Aorta (tissue), 5 donors: ENCODE measurements around the gene F8A1. TPM values are rescaled to one million over a fixed set of nuclear protein-coding genes. Genes with fewer than 3 reads are reported as not detected.
A peak's percentile ranks its signal among the peaks of the same experiment; 100 is the strongest.
"Not testable (repeated sequence)": the region's sequence is repeated elsewhere in the genome, so short reads cannot be mapped to it uniquely, and the experiment has no call there.

Experiments
- ATAC-seq: fragments of 200-7000 bp; cut with Tn5 transposase; one replicate; pipeline ENCODE4 v1.9.1; 2022; ENCODE audit warnings: moderate library complexity; ENCODE audit not compliant: low FRiP score
- DNase-seq, 2 donors: peaks; one replicate each; pipeline ENCODE4 v3.0.0-alpha.2; 2020
- H3K27ac ChIP-seq, 2 donors: one replicate each; pipeline ENCODE4 v1.5.1; 2013; ENCODE audit warnings: low read length in 2 of 2, mild to moderate bottlenecking in 2 of 2, moderate library complexity in 2 of 2, control low read depth in 1 of 2, inconsistent platforms in 1 of 2, low read depth in 1 of 2
- H3K27me3 ChIP-seq, 2 donors: one replicate each; pipeline ENCODE4 v1.6.1; 2013; ENCODE audit warnings: control low read depth in 1 of 2, low read length in 1 of 2, mild to moderate bottlenecking in 1 of 2, moderate library complexity in 1 of 2; ENCODE audit not compliant: insufficient read depth in 2 of 2, control insufficient read depth in 1 of 2
- H3K36me3 ChIP-seq, 2 donors: one replicate each; pipeline ENCODE4 v1.6.1; 2013; ENCODE audit warnings: control low read depth in 1 of 2, low read length in 1 of 2, mild to moderate bottlenecking in 1 of 2; ENCODE audit not compliant: insufficient read depth in 2 of 2, control insufficient read depth in 1 of 2
- H3K4me1 ChIP-seq, 2 donors: one replicate each; pipeline ENCODE4 v1.6.1; 2013; ENCODE audit warnings: low read length in 2 of 2, control low read depth in 1 of 2, mild to moderate bottlenecking in 1 of 2, moderate library complexity in 1 of 2; ENCODE audit not compliant: insufficient read depth in 2 of 2, control insufficient read depth in 1 of 2
- H3K4me3 ChIP-seq, 2 donors: one replicate each; pipeline ENCODE4 v1.5.1; 2013; ENCODE audit warnings: low read length in 2 of 2, control low read depth in 1 of 2, mild to moderate bottlenecking in 1 of 2
- H3K9me3 ChIP-seq: one replicate; pipeline ENCODE4 v1.6.1; 2013; ENCODE audit warnings: mild to moderate bottlenecking, low read length; ENCODE audit not compliant: control insufficient read depth
- WGBS, 2 donors: extraction: QIAGEN DNeasy Blood & Tissue Kit; methylation state at CpG; one replicate each; pipeline ENCODE4 v1.1.7; 2013; 5-methylcytosine and 5-hydroxymethylcytosine counted together
- intact Hi-C, 2 donors: fragments of 100-400 bp; cut with DNase I; formaldehyde crosslinking; loops; one replicate each; pipeline versions ENCODE4 v1.14.2 to v1.15.0; 2022
- long read RNA-seq, 2 donors: library from polyadenylated mRNA; unstranded; transcript quantifications; one replicate each; pipeline ENCODE4 v2.0.0, GENCODE V29; 2020 to 2021
- polyA plus RNA-seq, 2 donors: library from polyadenylated mRNA; stranded (reverse); fragments of 200-250 nt; gene quantifications; one replicate each; pipeline ENCODE4 v1.2.3, GENCODE V29; 2013
- total RNA-seq, 2 donors: library from RNA; stranded (reverse); fragmentation: NEBNext Ultra II Directional; extraction: Animal tissue kit (Norgen Biotek cat#: 25700); gene quantifications; one replicate each; pipeline ENCODE4 v1.2.1, GENCODE V29; 2021
- donor health status: healthy with polysubstance abuse.
- donor health status: Bipolar disorder and iron deficiency.
- donor health status: DM: no; HTN: no; CAD: no.
- donor health status: DM: no; HTN: no; CAD: no.
- donor health status: DM: yes; HTN: yes; CAD: no.

The F8A1 gene
- 10 to 100 TPM; 16.7 to 24.6 TPM for total RNA-seq
- 10 to 100 TPM; 14.7 to 15.5 TPM for polyA plus RNA-seq
- long read RNA-seq, donor 1, partial matches to known transcripts, result 0 of 1 reads
- long read RNA-seq, donor 1, other reads (novel, unspliced or antisense), result 0 of 1 reads
- long read RNA-seq, donor 2, transcript F8A1-201 (1 exons, 1,713 nt), result major isoform, 70 of 70 reads
- long read RNA-seq, donor 2, partial matches to known transcripts, result 0 of 70 reads
- long read RNA-seq, donor 2, other reads (novel, unspliced or antisense), result 0 of 70 reads

DNA sequence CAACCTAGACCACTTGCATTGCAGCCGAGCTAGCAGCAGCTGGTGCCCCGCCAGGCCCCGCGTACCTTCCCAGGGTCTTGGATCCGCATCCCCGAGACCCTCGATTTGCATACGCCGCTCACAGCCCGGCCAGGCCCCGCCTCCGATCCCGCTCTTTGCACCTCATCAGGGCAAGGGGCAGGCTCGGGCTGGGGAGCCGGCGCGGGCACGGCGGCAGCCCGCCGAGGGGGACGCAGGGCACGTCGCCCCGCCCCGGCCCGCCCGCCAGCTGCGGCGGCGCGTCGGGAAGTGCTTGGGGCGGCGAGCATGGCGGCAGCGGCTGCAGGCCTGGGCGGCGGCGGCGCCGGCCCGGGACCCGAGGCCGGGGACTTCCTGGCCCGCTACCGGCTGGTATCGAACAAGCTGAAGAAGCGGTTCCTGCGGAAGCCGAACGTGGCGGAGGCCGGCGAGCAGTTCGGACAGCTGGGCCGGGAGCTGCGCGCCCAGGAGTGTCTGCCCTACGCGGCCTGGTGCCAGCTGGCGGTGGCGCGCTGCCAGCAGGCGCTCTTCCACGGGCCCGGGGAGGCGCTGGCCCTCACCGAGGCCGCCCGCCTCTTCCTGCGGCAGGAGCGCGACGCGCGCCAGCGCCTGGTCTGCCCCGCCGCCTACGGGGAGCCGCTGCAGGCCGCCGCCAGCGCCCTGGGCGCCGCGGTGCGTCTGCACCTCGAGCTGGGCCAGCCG, at the start of gene F8A1:
TSS of gene F8A1 (plus strand) at position 287 of the 720 bp plus-strand sequence. CDS start at position 307, 20 bp downstream.
- DNase-seq (peak in 1 of 2 donors; percentile 53), ATAC-seq (peak; percentile 67)
- H3K27ac ChIP-seq, H3K4me1 ChIP-seq, H3K9me3 ChIP-seq, H3K36me3 ChIP-seq, intact Hi-C loops, H3K4me3 ChIP-seq, H3K27me3 ChIP-seq: not testable (repeated sequence)
- 0 to 20% methylated on average over 1 to 18 of the region's 91 CpGs for WGBS, 2 donors

DNA sequence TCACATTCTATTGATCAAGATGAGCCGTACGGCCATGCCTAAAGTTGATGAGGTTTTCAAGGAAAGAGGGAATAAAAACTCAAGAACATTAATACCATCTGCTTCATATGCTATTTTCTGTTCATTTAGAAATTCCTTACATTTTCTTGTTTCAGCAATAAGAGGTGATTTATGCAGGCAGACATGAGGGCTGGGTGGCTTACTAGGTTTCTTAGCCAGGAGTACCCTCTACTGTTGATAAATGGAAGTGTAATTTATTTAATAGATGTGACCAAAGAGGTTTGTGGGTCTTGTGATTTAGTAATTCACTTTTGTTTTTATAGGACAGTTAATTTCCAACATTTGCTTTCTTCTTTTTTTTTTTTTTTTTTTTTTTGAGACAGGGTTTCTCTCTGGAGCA, 45.3 kb upstream of the F8A1 start:
- no peak overlapping the region for H3K27ac ChIP-seq
- no peaks in the 10 kb centered on the region for H3K4me1 ChIP-seq
- H3K9me3 ChIP-seq, result no peaks in the 10 kb centered on the region
- H3K4me3 ChIP-seq, result no peak overlapping the region
- H3K27me3 ChIP-seq, result no peaks in the 10 kb centered on the region
- WGBS, 2 donors, result 46 to 51% methylated on average over 2 of the region's 2 CpGs
- ATAC-seq (no peak), DNase-seq (no peak)
- intact Hi-C loops, result no loop called here
- H3K36me3 ChIP-seq, result no peaks in the 10 kb centered on the region

DNA sequence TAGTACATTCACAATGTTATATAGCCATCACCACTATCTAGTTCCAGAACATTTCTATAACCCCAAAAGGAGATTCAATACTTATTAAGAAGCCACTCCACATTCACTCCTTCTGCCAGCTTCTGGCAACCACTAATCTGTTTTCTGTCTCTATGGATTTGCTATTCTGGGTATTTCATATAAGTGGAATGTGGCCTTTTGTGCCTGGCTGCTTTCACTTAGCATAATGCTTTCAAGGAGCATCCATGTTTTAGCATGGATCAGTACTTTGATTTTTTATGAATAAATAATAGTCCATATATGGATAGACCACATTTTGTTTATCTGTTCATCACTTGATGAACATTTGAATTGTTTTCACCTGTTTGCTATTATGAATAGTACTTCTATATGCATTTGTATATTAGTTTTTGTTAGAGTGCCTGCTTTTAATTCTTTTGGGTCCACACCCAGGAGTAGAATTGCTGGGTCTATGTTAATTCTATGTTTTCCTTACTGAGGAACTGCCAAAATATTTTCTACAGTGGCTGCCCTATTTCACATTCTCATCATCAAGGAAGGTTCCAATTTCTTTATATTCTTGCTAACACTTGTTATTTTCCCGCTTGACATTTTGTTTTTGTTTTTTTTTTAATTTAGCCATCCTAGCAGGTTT, 35.1 kb upstream of the F8A1 start:
- Histone ChIP-seq H3K36me3 (no peaks in the 10 kb centered on the region), H3K4me1 (no peaks in the 10 kb centered on the region), H3K27ac (no peak overlapping the region), H3K27me3 (no peaks in the 10 kb centered on the region), H3K9me3 (no peaks in the 10 kb centered on the region), H3K4me3 (no peak overlapping the region)
- ATAC-seq, result no peak
- intact Hi-C loops, result no loop called here
- WGBS, 2 donors, result 86 to 97% methylated on average over 1 of the region's 1 CpG
- DNase-seq, result no peak

DNA sequence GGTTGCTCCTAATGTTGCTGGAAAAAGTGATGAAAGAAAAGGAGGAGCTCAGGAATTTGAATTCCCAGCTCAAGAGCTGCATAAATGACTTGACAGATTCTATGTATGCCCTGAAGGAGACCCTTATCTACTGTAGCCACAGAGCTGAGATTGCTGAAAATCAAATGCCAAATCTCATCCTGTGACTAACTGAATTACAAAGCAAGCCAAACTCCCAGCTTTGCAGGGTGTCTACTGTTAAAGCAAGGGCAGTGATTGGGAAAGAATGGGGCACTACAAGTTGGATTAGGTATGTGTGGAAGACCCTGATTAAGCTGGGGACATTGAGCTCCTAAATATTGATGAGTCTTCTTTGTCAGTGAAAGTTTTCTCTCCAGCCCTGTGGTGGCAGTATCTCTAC, 30.9 kb upstream of the F8A1 start:
- intact Hi-C loops, result no loop called here
- Histone ChIP-seq H3K27ac (no peak overlapping the region), H3K9me3 (no peaks in the 10 kb centered on the region), H3K4me1 (no peaks in the 10 kb centered on the region), H3K4me3 (no peak overlapping the region), H3K36me3 (no peaks in the 10 kb centered on the region), H3K27me3 (no peaks in the 10 kb centered on the region)
- DNase-seq (no peak), ATAC-seq (no peak)

DNA sequence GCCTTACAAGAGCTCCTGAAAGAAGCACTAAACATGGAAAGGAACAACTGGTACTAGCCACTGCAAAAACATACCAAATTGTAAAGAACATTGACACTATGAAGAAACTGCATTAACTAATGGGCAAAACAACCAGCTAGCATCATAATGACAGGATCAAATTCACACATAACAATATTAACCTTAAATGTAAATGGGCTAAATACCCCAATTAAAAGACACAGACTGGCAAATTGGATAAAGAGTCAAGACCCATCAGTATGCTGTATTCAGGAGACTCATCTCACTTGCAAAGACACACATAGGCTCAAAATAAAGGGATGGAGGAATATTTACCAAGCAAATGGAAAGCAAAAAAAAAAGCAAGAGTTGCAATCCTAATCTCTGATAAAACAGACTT, 17.6 kb upstream of the F8A1 start:
- H3K36me3 ChIP-seq, H3K4me3 ChIP-seq, H3K27ac ChIP-seq, H3K9me3 ChIP-seq, H3K27me3 ChIP-seq, intact Hi-C loops, ATAC-seq, H3K4me1 ChIP-seq, DNase-seq: not testable (repeated sequence)

DNA sequence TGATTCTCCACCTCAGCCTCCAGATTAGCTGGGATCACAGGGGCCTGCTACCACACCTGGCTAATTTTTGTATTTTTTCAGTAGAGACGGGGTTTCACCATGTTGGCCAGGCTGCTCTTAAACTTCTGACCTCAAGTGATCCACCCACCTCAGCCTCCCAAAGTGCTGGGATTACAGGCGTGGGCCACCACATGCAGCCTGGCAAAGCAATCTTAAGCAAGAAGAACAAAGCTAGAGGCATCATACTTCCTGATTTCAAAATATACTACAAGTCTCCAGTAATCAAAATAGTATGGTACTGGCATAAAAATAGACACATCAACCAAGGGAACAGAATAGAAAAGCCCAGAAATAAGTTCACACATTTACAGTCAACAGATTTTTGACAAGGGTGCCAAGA, 12.8 kb upstream of the F8A1 start:
- Histone ChIP-seq H3K27me3 (no peaks in the 10 kb centered on the region), H3K27ac (no peak overlapping the region), H3K4me1 (no peaks in the 10 kb centered on the region), H3K9me3 (no peaks in the 10 kb centered on the region), H3K4me3 (no peak overlapping the region), H3K36me3 (no peaks in the 10 kb centered on the region)
- DNase-seq (no peak), ATAC-seq (no peak)
- WGBS, 2 donors, result 70 to 83% methylated on average over 2 of the region's 2 CpGs
- intact Hi-C loops, result no loop called here

DNA sequence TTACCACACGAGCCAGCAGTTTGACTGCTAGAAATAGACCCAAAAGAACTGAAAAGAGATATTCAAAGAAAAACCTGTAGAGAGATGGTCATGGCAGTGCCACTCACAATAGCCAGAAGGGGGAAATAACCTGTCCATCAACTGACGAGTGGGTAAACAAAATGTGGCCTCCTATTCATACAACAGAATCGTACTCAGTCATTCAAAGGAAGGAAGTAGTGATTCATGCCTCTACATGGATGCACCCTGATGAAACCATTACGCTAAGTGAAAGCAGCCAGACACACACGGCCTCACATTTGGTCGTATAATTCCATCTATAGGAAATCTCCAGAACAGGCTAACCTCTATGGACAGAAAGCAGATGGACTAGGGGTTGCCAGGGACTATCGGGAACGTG, 2.1 kb upstream of the F8A1 start:
- no CpG with 5 or more reads among the region's 8 CpGs for WGBS, 2 donors

DNA sequence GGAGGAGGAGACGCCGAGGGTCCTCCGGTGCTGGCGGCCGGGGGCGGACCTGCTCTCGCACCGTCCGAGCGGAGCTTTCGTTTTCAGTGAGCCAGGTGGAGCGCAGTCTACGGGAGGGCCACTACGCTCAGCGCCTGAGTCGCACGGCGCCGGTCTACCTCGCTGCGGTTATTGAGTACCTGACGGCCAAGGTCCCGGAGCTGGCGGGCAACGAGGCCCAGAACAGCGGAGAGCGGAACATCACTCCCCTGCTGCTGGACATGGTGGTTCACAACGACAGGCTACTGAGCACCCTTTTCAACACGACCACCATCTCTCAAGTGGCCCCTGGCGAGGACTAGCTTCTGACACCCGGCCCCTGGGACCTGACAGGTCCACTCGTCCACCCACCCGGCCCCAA, 1.1 kb upstream of the F8A1 start:
- peak in 1 of 2 donors; percentile 59 for DNase-seq
- H3K36me3 ChIP-seq, H3K9me3 ChIP-seq, ATAC-seq, H3K27ac ChIP-seq, H3K27me3 ChIP-seq, H3K4me3 ChIP-seq, intact Hi-C loops, H3K4me1 ChIP-seq: not testable (repeated sequence)
- 99% methylated on average over 14 of the region's 33 CpGs; no CpG with 5 or more reads in 1 of the 2 donors for WGBS, 2 donors

More for the DNA sequence above, 2.1 kb upstream of the F8A1 start:
- DNase-seq, H3K27ac ChIP-seq, H3K27me3 ChIP-seq, H3K9me3 ChIP-seq, H3K4me3 ChIP-seq, H3K4me1 ChIP-seq, ATAC-seq, H3K36me3 ChIP-seq, intact Hi-C loops: not testable (repeated sequence)

DNA sequence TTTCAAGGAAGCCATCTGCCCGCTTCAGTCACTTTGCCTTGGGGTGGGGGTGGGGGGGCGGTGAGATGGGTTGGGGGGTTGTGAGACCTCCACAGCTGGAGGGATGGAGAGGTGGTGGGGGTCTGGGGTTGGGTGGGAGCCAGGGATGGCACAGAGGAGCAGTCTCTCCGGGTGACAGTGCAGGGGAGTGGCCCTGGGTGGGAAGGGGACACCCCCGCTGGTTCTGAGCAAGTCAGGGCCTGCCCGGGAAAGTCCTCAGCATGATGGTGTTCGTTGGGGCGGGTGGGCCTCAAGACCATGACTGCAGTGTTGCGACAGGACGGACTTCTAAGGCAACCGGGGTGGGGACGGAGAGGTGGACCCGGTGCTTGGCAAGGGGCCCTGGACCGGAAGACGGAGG, 606 bp upstream of the F8A1 start:
- 91 to 99% methylated on average over 2 to 3 of the region's 14 CpGs for WGBS, 2 donors
- not testable (repeated sequence) for ATAC-seq, H3K4me1 ChIP-seq

More for the DNA sequence above, 606 bp upstream of the F8A1 start:
- intact Hi-C loops, H3K27me3 ChIP-seq, H3K9me3 ChIP-seq, H3K27ac ChIP-seq, H3K4me3 ChIP-seq, H3K36me3 ChIP-seq, DNase-seq: not testable (repeated sequence)
